ENCODE measurements around the gene RAB17. TPM values are rescaled to one million over a fixed set of nuclear protein-coding genes. Genes with fewer than 3 reads are reported as not detected.
"Not testable (repeated sequence)": the region's sequence is repeated elsewhere in the genome, so short reads cannot be mapped to it uniquely, and the experiment has no call there.

The RAB17 gene
- total RNA-seq, 2 experiments from 2014 or later: not detected

- H3K4me3 Mint-ChIP-seq: no peak overlapping the region
Observed at GRCh38 chr2:237599465-237600110, 9.1 kb upstream of the RAB17 start.

DNA sequence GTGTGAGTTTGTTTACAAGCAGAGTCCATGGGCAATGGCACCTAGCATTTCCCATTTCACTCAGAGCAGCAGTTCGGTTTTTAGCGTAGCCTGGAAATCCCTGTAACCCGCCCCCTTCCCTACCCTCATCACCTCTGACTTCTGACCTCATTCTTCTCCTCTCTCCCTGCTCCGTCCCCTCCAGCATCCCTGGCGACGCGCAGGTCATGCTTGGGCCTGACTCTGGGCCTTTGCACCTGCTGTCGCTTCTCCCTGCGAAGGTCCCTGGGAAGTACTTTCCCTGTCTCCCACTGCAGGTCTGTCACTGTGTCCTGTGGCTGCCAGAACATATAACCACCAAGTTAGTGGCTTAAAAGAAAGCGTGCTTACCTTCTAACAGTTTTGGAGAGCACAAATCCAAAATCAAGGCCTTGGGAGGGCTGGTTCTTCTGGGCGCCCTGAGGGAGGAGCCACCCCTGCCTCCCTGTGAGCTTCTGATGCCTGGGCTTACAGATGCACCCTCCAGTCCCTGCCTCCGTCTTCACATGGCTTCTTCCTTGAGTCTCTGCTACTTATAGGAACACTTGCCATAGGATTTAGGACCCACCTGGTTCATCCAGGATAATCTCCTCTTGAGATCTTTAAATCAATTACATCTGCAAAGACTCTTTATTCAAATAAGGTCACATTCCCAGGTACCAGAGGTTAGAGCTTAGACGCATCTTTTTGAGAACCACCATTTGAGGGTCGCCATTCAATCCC is 8.1 kb upstream of the RAB17 start:
- Mint-ChIP-seq H3K4me1 (peaks cover 15% of the 10 kb centered on the region), H3K4me3 (no peak overlapping the region), H3K9me3 (no peaks in the 10 kb centered on the region), H3K36me3 (no peaks in the 10 kb centered on the region), H3K27me3 (peaks cover 4% of the 10 kb centered on the region), H3K27ac (peak overlapping the region; percentile 68)
- ATAC-seq (ENCODE audit: low read depth) (no peak), DNase-seq (no peak)
- POLR2A ChIA-PET: no interaction called here

More at GRCh38 chr2:237599465-237600110, 9.1 kb upstream of the RAB17 start:
- Mint-ChIP-seq H3K9me3 (no peaks in the 10 kb centered on the region), H3K27me3 (peaks cover 4% of the 10 kb centered on the region), H3K4me1 (peaks cover 19% of the 10 kb centered on the region), H3K36me3 (no peaks in the 10 kb centered on the region), H3K27ac (no peak overlapping the region)
- ATAC-seq (ENCODE audit: low read depth) (no peak), DNase-seq (no peak)
- POLR2A ChIA-PET: no interaction called here

DNA sequence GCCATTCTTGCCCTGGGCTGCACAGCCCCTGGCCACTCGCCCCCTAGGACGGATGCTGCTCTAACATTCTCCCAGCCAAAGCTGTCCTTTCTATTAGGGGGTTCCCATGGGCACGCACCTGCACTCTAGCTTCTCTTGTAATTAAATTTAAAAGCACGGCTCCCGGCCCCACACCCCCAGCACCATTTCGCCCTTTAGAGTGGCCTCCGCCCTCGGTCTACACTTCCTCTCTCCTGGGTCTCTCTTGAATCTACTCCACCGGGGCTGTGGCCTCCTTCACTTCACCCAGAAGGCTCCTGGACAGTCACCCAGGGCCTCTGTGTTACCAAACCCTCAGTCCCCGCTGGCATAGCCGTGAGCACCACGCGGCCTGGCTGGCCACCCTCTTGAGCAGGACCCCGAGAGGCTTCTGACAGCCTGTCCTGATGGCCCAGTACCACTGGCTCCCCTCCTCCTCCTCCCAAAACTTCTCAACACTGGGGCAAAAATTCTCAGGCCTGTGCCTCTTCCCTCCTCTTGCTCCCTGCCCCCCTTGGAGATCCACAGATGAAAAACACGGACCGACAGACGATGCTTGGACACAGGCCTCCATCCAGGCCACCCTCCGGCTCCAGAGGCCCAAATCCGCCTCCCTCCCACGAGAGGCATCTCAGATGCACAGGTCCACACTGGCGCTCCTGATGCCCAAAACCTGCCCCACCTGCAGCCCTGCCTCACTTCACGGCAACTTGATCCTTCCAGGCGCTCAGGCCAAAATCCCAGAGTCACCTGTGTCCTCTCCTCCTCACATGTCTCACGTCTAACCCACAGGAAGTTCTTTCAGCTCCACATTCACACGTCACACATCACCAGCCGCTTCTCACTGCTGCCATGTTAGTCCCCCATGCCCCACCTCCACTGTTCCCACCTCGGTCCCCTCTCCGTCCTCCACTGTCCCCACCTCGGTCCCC is 6.9 kb upstream of the RAB17 start:
- POLR2A ChIA-PET: no interaction called here
- H3K27me3 Mint-ChIP-seq: peaks cover 4% of the 10 kb centered on the region
- DNase-seq (no peak), ATAC-seq (ENCODE audit: low read depth) (no peak)
- no peak overlapping the region for H3K4me3 Mint-ChIP-seq
- no peaks in the 10 kb centered on the region for H3K9me3 Mint-ChIP-seq
- H3K27ac Mint-ChIP-seq: no peak overlapping the region
- H3K36me3 Mint-ChIP-seq: no peaks in the 10 kb centered on the region
- peaks cover 4% of the 10 kb centered on the region for H3K4me1 Mint-ChIP-seq

DNA sequence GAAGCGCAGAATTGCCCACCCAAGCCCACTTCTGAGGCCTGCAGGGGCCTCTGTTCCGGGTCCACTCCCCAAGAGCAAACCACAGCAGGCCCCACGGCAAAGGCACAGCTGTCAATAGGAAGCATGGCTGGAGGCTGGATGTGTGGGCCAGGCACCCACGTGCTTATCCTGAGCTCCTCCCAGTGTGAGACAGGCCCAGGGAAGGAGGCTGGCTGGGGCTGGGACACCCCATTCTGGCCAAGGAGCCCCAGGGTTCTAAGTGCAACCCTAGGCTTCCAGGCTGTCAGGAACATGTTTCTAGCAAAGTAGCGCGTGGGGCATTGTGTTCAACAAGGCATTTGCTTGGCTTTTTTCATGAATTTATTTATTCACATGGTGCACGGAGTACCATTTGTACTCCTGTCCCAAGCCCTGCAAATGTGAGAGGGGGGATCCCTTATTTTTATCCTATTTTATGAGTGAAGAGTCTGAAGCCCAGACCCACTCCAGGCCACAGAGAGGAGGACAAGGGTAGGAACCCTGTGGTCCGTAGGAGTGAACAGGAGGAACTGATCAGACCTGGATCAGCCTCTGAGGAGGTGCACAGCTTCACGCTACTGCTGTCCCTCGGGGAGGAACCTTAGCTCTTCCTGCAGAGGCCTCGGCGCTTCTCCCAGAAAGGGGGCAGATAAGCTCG is 6.1 kb upstream of the RAB17 start:
- H3K27ac Mint-ChIP-seq: no peak overlapping the region

GRCh38 chr2:237595829-237596519 is 5.4 kb upstream of the RAB17 start:
- POLR2A ChIA-PET; H3K27me3 Mint-ChIP-seq; H3K27ac Mint-ChIP-seq; DNase-seq; H3K9me3 Mint-ChIP-seq; H3K4me3 Mint-ChIP-seq; H3K4me1 Mint-ChIP-seq; H3K36me3 Mint-ChIP-seq; ATAC-seq (ENCODE audit: low read depth): not testable (repeated sequence)

More for the DNA sequence above, 6.1 kb upstream of the RAB17 start:
- Mint-ChIP-seq H3K27me3 (peaks cover 4% of the 10 kb centered on the region), H3K4me1 (peaks cover 2% of the 10 kb centered on the region), H3K9me3 (no peaks in the 10 kb centered on the region), H3K4me3 (no peak overlapping the region), H3K36me3 (no peaks in the 10 kb centered on the region)
- DNase-seq (no peak), ATAC-seq (ENCODE audit: low read depth) (no peak)
- POLR2A ChIA-PET: no interaction called here

- POLR2A ChIA-PET: no interaction called here
Observed at GRCh38 chr2:237594514-237594871, 4.0 kb upstream of the RAB17 start.

DNA sequence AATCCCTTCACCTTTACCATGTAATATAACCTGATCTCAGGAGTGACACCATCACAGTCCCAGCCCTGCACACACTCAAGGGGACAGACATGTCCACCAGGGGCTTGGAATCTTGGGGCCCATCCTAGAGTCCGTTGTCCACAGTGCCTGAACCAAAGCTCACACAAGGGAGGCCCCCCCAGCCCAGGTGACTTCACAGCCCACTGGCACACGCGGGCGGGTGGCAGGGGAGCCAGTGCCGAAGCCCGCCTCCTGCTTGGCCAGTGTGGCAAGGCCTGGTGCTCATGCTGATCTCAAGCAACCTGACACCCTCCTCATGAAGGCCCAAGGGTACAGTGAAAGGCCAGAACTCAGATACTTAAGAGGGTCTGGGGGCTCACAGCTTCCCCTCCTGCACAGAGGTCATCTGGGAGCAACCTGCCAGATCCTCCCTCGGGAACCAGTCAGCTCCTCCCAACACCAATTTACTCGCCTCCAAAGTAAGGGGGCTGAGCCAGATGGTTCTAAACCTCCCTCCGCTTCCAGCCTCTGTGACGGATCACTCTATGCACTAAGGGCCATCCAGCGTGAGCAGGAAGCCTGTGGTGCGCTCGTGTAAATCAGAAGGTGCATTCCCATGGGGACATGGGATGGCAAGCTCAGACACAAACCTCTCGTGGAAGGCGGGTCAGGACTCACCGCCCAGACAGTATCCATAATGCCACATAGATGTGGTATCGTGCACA is 3.2 kb upstream of the RAB17 start:
- POLR2A ChIA-PET: no interaction called here
- Mint-ChIP-seq H3K27me3 (no peaks in the 10 kb centered on the region), H3K36me3 (no peaks in the 10 kb centered on the region), H3K9me3 (no peaks in the 10 kb centered on the region), H3K4me1 (peaks cover 10% of the 10 kb centered on the region), H3K4me3 (no peak overlapping the region), H3K27ac (no peak overlapping the region)
- DNase-seq: no peak
- ATAC-seq (ENCODE audit: low read depth): no peak

More at GRCh38 chr2:237594514-237594871, 4.0 kb upstream of the RAB17 start:
- Mint-ChIP-seq H3K4me3 (no peak overlapping the region), H3K27ac (no peak overlapping the region), H3K36me3 (no peaks in the 10 kb centered on the region), H3K9me3 (no peaks in the 10 kb centered on the region), H3K27me3 (no peaks in the 10 kb centered on the region), H3K4me1 (peaks cover 10% of the 10 kb centered on the region)
- DNase-seq: no peak
- no peak for ATAC-seq (ENCODE audit: low read depth)

DNA sequence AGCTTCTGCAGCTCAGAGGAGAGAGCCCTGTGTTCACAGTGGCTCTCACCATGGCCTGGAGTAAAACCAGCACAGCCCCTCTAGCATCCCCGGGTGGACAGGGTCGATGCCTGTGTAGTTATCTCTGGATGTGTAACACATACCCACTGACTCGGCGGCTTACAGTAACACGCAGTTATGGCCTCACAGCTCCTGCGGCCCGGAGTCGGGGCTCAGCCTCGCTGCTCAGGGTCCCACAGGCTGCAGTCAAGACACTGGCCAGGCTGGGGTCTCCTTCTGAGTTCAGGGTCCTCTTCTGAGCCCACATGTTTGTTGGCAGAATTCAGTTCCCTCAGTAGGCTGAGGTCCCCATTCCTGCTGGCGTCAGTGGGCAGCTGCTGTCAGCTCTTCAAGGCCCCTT is 2.5 kb upstream of the RAB17 start:
- POLR2A ChIA-PET: no interaction called here
- H3K27ac Mint-ChIP-seq: no peak overlapping the region
- peaks cover 8% of the 10 kb centered on the region for H3K4me1 Mint-ChIP-seq
- no peaks in the 10 kb centered on the region for H3K27me3 Mint-ChIP-seq
- H3K4me3 Mint-ChIP-seq: no peak overlapping the region
- ATAC-seq (ENCODE audit: low read depth): no peak
- H3K36me3 Mint-ChIP-seq: no peaks in the 10 kb centered on the region
- no peak for DNase-seq
- no peaks in the 10 kb centered on the region for H3K9me3 Mint-ChIP-seq

DNA sequence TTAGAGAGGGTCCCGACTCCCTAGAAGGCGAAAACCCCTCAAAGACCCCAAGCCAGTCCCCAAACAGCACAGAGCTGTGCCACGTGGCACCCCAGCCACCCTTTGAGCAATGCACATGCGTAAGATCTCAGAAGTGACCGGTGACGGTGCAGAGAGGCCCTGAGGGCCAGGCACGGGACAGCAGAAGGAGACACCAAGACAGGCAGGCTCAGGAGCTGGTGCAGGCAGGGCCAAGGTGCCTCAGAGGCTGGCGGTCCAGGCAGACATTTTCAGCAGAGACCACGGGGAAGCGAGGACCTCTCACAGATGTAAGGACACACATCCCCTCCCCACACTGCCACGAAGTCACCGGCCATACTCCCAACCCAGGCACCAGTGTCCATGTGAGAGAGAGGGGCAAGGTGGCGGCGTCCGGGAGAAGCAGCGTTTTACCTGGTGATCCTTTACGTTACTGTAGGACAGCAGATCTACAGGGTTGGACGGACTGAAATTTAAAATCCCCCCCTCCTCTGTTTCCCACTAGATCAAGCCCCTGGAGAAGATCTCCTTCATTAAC is 2.0 kb upstream of the RAB17 start:
- Mint-ChIP-seq H3K27me3 (peaks cover 3% of the 10 kb centered on the region), H3K27ac (no peak overlapping the region), H3K36me3 (no peaks in the 10 kb centered on the region), H3K9me3 (no peaks in the 10 kb centered on the region), H3K4me1 (peaks cover 8% of the 10 kb centered on the region), H3K4me3 (no peak overlapping the region)
- POLR2A ChIA-PET: no interaction called here
- ATAC-seq (ENCODE audit: low read depth): no peak
- no peak for DNase-seq

DNA sequence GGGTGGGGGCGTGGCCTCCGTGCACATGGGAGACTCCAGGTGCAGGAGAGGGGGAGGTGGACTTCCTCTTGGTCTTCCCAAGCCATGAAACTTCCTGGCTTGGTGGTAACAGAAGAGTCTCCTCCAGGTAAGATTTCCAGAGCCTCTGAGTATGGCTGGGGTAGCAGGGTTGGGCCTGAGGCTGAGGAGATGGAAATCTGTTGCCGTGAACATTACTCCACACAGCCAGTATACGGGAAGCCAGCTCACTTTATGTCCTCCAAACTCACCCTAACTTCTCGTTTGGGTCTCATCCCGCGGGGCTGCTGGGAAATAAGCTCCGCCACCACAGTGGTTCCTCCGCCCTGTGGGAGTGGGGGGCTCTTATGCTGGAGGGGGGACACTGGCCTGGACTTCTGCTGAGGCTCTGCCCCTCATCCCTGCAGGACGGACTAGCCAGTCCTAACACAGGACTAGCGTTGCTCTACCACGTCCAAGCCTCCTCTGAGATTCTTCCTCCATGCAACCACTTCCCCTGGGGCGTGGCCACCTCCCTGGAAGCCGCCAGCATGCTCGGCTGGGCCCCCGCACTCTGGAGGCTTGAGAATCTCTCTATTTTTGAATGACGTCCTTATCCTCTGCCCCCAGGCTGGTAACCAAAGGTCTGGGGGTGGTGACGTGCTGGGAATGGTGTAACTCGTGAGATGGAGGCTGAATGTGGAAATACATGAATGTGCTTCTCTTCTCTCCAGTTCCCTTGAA is 777 bp upstream of the RAB17 start:
- peak; percentile 66 for ATAC-seq (ENCODE audit: low read depth)
- Mint-ChIP-seq H3K36me3 (no peaks in the 10 kb centered on the region), H3K27me3 (peaks cover 3% of the 10 kb centered on the region), H3K27ac (peak overlapping the region; percentile 56), H3K9me3 (no peaks in the 10 kb centered on the region), H3K4me3 (peak overlapping the region; percentile 53), H3K4me1 (peaks cover 8% of the 10 kb centered on the region)
- DNase-seq: peak; percentile 47
- POLR2A ChIA-PET: interaction anchor here (1.5 kb wide), 1 partner anchor 13 kb away, joined by 4 read pairs; no protein-coding TSS in a partner anchor

DNA sequence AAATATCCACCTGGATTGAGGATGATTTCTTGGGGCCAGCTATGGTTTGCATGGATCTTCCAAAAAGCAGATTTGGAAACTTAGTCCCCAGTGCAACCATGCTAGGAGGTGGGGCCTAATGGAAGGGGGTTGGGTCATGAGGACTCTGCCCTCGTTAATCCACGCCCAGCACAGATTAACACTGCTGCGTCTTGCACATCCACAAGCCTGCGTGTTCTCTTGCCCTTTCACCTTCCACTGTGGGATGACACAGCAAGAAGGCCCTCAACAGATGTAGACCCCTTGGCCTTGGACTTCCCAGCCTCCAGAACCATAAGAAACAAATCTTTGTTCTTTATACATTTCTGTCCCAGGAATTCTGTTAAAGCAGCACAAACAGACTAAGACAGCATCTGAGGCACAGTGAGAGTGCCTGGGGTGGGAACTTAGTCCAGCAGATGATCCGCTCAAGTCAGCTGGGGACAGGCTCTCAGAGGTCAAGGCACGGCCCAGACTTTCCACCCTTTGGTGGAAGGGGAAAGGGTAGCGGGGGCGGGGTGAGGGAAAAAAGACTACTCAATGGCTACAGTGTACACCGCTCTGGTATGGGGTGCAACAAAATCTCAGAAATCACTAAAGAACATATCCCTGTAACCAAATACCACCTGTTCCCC is 2.4 kb downstream of the RAB17 start:
- Mint-ChIP-seq H3K4me1 (peaks cover 8% of the 10 kb centered on the region), H3K9me3 (no peaks in the 10 kb centered on the region), H3K27me3 (peaks cover 3% of the 10 kb centered on the region), H3K36me3 (no peaks in the 10 kb centered on the region), H3K4me3 (no peak overlapping the region), H3K27ac (no peak overlapping the region)
- DNase-seq (no peak), ATAC-seq (ENCODE audit: low read depth) (no peak)
- POLR2A ChIA-PET: no interaction called here
